ENCODE measurements around the gene FAM241A.

Gene FAM241A

GRCh38 chr4:112111306-112111705, 33.9 kb upstream of the FAM241A start:
- no peak for TF ChIP-seq CTCF (IDR thresholded peaks at IDR 0.05)

GRCh38 chr4:112112590-112113170, 32.6 kb upstream of the FAM241A start:
- TF ChIP-seq CTCF (IDR thresholded peaks at IDR 0.05): no peak

GRCh38 chr4:112113864-112114263, 31.4 kb upstream of the FAM241A start:
- TF ChIP-seq CTCF (IDR thresholded peaks at IDR 0.05): no peak

GRCh38 chr4:112114452-112114851, 30.8 kb upstream of the FAM241A start:
- no peak for TF ChIP-seq CTCF (IDR thresholded peaks at IDR 0.05)

GRCh38 chr4:112118742-112119352, 26.4 kb upstream of the FAM241A start:
- TF ChIP-seq CTCF (IDR thresholded peaks at IDR 0.05): no peak

- TF ChIP-seq CTCF (IDR thresholded peaks at IDR 0.05): no peak
These were observed 25.9 kb upstream of the FAM241A start for GRCh38 chr4:112119353-112119783.

- TF ChIP-seq CTCF (IDR thresholded peaks at IDR 0.05): no peak
These were observed 25.2 kb upstream of the FAM241A start for GRCh38 chr4:112120021-112120420.

All from LNCAP (cell line).